Osteoblast (primary cell): ENCODE measurements around the gene CACNA2D3. TPM values are rescaled to one million over a fixed set of nuclear protein-coding genes. Genes with fewer than 3 reads are reported as not detected.

ENCODE experiments used
- DNase-seq: peaks from one replicate; pipeline ENCODE4 v3.0.0; 2011; ENCODE audit warnings: low spot score, mixed read lengths; ENCODE audit not compliant: insufficient read length; ENCODE audit errors: missing footprints
- H2AFZ ChIP-seq: 2 replicates; pipeline ENCODE4 v1.6.0; 2011; ENCODE audit warnings: mild to moderate bottlenecking, low read length
- H3K27ac ChIP-seq: 2 replicates; pipeline ENCODE4 v1.5.1; 2011; ENCODE audit warnings: mild to moderate bottlenecking, low read depth, low read length, moderate library complexity
- H3K27me3 ChIP-seq: 2 replicates; pipeline ENCODE4 v1.6.0; 2012; ENCODE audit warnings: mild to moderate bottlenecking, control low read depth, inconsistent platforms, low read length, moderate library complexity; ENCODE audit not compliant: insufficient read depth
- H3K36me3 ChIP-seq: 2 replicates; pipeline ENCODE4 v1.5.1; 2011; ENCODE audit warnings: mild to moderate bottlenecking, low read length, control low read depth, moderate library complexity; ENCODE audit not compliant: insufficient read depth
- H3K4me1 ChIP-seq: 2 replicates; pipeline ENCODE4 v1.5.1; 2011; ENCODE audit warnings: mild to moderate bottlenecking, low read length, control low read depth, moderate library complexity; ENCODE audit not compliant: insufficient read depth
- H3K4me2 ChIP-seq: 2 replicates; pipeline ENCODE4 v1.6.0; 2011; ENCODE audit warnings: mild to moderate bottlenecking, low read length; ENCODE audit not compliant: insufficient read depth
- H3K4me3 ChIP-seq: fragments of 200-600 bp; sonication (generic); 3 replicates; pipeline ENCODE4 v1.5.1; 2012; ENCODE audit warnings: mild to moderate bottlenecking, low read length, inconsistent platforms; ENCODE audit not compliant: insufficient read depth
- H3K79me2 ChIP-seq: 2 replicates; pipeline ENCODE4 v1.6.0; 2012; ENCODE audit warnings: mild to moderate bottlenecking, low read length, control low read depth, inconsistent platforms; ENCODE audit not compliant: insufficient read depth
- H3K9me3 ChIP-seq: 2 replicates; pipeline ENCODE4 v1.5.1; 2011; ENCODE audit warnings: low read depth, low read length, control low read depth
- H4K20me1 ChIP-seq: 2 replicates; pipeline ENCODE4 v1.6.0; 2012; ENCODE audit warnings: mild to moderate bottlenecking, low read length, control low read depth; ENCODE audit not compliant: insufficient read depth
- CTCF ChIP-seq: IDR thresholded peaks from 2 replicates; pipeline ENCODE4 v1.5.1; 2011; ENCODE audit warnings: mild to moderate bottlenecking, low read depth, low read length, moderate library complexity; ENCODE audit errors: extremely low read depth
- total RNA-seq: library from RNA; depleted of rRNA; stranded (reverse); fragments of >200 nt; gene quantifications from 2 replicates; pipeline ENCODE4 v1.2.3, GENCODE V29; 2012

CACNA2D3 gene
- total RNA-seq, 1 donor: 0.36 TPM

GRCh38 chr3:54176106-54176505 is 53.8 kb downstream of the CACNA2D3 start:
- Histone ChIP-seq H3K9me3 (no peaks in the 10 kb centered on the region), H3K79me2 (no peaks in the 10 kb centered on the region), H4K20me1 (no peaks in the 10 kb centered on the region), H3K27me3 (no peaks in the 10 kb centered on the region), H3K27ac (no peak overlapping the region), H3K4me1 (no peaks in the 10 kb centered on the region), H3K4me2 (no peak overlapping the region), H3K4me3 (no peak overlapping the region), H3K36me3 (no peaks in the 10 kb centered on the region), H2AFZ (no peak overlapping the region)
- TF ChIP-seq CTCF: no peak
- DNase-seq: no peak

- Histone ChIP-seq H3K27ac (no peak overlapping the region), H3K9me3 (no peaks in the 10 kb centered on the region), H3K4me3 (no peak overlapping the region), H3K27me3 (no peaks in the 10 kb centered on the region), H3K4me1 (no peaks in the 10 kb centered on the region), H3K79me2 (no peaks in the 10 kb centered on the region), H3K4me2 (no peak overlapping the region), H2AFZ (no peak overlapping the region), H3K36me3 (no peaks in the 10 kb centered on the region), H4K20me1 (no peaks in the 10 kb centered on the region)
- DNase-seq: no peak
- no peak for TF ChIP-seq CTCF
These were observed 55.5 kb downstream of the CACNA2D3 start for GRCh38 chr3:54177816-54178215.

GRCh38 chr3:54178376-54178775 is 56.0 kb downstream of the CACNA2D3 start:
- Histone ChIP-seq H3K27me3 (no peaks in the 10 kb centered on the region), H3K27ac (no peak overlapping the region), H3K9me3 (no peaks in the 10 kb centered on the region), H2AFZ (no peak overlapping the region), H4K20me1 (no peaks in the 10 kb centered on the region), H3K4me3 (no peak overlapping the region), H3K4me2 (no peak overlapping the region), H3K79me2 (no peaks in the 10 kb centered on the region), H3K36me3 (no peaks in the 10 kb centered on the region), H3K4me1 (no peaks in the 10 kb centered on the region)
- DNase-seq: no peak
- TF ChIP-seq CTCF: no peak

GRCh38 chr3:54180921-54181320 is 58.6 kb downstream of the CACNA2D3 start:
- H3K36me3 ChIP-seq: no peaks in the 10 kb centered on the region
- no peak overlapping the region for H2AFZ ChIP-seq
- DNase-seq: no peak
- H3K4me3 ChIP-seq: no peak overlapping the region
- no peaks in the 10 kb centered on the region for H3K4me1 ChIP-seq
- H3K79me2 ChIP-seq: no peaks in the 10 kb centered on the region
- no peaks in the 10 kb centered on the region for H3K27me3 ChIP-seq
- no peak for TF ChIP-seq CTCF
- no peak overlapping the region for H3K27ac ChIP-seq
- no peak overlapping the region for H3K4me2 ChIP-seq
- no peaks in the 10 kb centered on the region for H4K20me1 ChIP-seq
- H3K9me3 ChIP-seq: no peaks in the 10 kb centered on the region
